Stimulated activated CD8-positive, alpha-beta memory T cell treated with anti-CD3 and anti-CD28 coated beads, Interleukin-7, amount 100 ng/mL, for 48 hours (primary cell): ENCODE data around the gene PTTG1.

Source experiments
- DNase-seq, 2 donors: peaks; one replicate each; pipeline ENCODE4 v3.0.0-alpha.2; 2020; ENCODE audit warnings: low read depth in 1 of 2; ENCODE audit errors: extremely low read depth in 1 of 2

Gene PTTG1

DNA sequence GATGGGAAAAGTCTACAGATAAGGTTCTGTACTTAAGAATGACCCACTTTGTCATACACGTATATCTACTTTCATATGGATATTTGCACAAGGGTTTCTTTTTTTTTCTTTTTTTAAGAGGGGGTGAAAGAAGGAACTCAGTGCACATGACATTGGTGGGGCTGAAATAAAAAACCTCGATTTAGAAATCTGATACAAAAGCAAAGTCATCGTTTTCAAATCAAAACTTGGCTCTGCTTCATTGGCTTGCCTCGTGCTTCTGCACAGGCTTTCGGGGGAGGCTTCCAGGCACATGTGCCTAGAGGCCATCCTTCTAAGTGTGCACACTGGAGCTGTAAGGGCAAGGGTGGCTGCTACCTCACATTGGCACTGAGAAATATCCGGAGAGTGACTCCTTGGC is 31.1 kb downstream of the PTTG1 start:
- DNase-seq, result no peak

- DNase-seq, result no peak
These were observed 32.1 kb downstream of the PTTG1 start for GRCh38 chr5:160453751-160454150.

GRCh38 chr5:160455600-160455999 is 33.9 kb downstream of the PTTG1 start:
- no peak for DNase-seq

DNA sequence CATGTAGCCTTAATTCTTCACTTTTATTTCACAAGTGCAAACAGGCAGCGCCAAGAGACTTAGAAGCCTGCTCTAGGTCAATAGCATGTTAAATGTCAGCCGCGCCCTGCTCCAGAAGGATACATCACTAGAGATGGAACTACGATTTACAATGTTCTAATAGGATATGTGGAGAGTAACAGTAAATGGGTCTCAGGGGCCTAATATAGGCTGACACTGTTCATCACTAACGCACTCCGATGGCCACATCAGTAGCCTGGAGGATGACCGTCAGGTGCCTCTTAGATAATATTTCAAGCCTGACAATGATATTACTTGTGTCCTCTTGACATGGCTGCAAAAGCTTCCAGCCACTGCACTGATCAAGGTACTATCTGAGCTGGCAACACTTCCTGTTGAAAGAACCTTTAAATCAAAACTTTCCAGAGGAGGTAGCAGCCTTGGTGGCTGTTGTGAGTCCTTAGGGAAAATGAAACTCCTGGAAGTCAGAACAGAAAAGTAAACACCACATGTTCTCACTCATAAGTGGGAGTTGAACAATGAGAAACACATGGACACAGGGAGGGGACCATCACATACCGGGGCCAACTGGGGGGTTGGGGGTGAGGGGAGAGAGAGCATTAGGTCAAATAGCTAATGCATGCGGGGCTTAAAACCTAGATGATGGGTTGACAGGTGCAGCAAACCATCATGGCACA is 35.0 kb downstream of the PTTG1 start:
- no peak for DNase-seq

- no peak for DNase-seq
These were observed 35.6 kb downstream of the PTTG1 start for GRCh38 chr5:160457252-160457651.

DNA sequence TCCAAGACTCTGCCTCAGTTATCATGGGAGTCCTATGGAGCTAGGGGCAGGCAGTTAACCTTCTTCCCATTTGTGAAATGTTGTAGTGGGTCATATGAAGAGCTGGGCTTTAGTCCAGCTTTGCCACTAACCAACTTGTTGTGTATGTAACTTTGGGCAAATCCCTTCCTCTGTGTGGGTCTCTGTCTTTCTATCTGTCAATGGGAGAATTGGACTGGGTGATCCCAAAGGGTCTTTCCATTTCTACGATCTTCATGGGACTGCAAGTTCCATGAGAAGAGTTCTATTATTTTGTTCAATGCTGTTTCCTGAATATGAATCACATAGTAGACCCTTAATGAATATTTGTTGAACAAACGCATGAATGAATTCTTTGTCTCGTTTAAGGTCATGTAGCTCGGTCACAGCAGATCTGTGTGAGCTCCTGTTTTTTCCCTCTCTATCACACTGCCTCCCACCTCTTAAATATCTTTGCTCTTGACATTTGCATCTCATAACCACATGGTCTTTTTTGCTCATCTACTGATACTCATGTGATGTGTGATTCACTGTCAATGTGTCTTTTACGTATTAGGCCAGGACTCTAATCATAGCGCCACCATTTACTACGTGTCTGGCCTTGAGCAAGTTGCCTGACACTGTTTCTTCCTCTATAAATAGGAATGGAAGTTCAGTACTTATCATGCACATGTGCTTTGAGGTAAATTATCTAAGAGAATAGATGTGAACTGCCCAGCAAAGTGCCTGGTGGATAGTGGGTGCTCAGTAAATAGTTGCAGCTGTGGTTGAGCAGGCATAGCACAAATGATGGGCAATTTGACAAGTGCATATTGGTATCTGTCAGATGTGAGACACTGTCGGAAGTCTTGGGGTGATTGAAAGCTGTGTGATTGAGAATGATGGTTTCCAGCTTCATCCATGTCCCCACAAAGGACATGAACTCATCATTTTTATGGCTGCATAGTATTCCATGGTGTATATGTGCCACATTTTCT is 37.4 kb downstream of the PTTG1 start:
- no peak for DNase-seq

- DNase-seq, result no peak
These were observed 38.9 kb downstream of the PTTG1 start for GRCh38 chr5:160460377-160461049.

- DNase-seq, result no peak
These were observed 39.7 kb downstream of the PTTG1 start for GRCh38 chr5:160461378-160461777.

DNA sequence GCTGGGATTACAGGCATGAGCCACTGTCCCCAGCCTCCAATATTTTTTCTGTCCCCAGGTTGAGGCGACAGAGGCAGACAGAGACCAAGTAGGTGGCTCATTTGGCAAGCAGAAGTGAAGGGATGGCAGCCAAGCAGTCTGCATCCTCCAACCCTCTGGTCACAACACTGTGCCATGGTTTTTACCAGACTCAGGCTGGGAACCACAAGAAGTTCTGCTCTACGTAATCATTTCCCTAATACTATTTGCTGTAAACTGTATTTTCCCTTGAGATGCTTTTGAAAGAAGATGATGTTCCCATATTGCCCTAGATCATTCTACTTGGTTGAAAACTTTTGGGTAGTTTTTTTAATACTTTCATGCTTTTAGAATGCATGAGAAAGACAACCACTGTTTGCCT is 40.5 kb downstream of the PTTG1 start:
- DNase-seq, result no peak

GRCh38 chr5:160463227-160463626 is 41.6 kb downstream of the PTTG1 start:
- DNase-seq, result no peak

DNA sequence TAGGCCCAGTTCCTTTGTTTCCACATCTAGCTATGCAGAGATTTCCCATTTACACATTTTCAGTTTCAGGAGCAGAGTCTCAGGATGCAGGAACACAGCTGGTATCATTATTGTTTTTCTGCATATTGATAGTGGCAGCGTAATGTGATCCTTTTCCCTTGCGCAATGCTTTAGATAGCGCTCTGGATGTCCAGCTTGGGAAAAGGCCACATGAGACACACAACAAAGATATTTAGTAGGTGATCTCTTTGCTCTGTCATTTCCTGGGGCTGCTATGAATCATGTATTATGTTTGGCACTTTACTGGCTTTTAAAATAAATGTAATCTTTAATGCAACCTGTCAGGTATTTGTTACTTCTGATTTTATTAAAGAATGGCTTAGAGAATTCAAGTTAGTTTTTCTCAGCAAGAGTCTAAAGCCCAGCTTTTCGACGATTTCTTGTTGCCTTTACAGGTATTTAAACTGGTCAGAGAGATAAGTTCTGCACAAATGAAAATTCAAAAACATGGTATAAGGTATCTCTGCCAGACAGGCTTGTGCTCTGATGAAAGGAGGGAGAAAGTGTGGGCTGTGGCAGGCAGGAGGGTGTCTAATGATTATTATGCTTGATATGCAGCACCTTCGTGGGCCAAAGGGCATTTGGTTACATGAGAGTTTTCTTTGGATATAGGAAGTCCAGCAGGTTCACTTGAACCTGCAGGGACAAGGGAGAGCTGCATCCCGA is 42.2 kb downstream of the PTTG1 start:
- no peak for DNase-seq

DNA sequence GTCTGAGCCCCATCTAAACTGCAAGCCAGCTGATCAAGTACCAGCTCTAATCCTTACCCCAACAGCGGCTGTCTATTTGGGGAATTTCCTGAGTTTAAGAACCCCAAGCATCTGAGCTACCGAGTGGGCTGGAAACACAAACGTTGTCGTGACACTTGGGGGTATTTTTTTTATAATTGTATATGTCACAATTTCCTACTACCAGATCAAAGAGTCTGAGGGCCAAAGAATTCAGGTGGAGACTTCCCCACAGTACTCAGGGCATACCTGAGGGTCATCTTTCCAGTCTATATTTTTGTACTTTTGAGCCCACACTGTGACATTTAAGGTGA is 42.8 kb downstream of the PTTG1 start:
- no peak for DNase-seq

DNA sequence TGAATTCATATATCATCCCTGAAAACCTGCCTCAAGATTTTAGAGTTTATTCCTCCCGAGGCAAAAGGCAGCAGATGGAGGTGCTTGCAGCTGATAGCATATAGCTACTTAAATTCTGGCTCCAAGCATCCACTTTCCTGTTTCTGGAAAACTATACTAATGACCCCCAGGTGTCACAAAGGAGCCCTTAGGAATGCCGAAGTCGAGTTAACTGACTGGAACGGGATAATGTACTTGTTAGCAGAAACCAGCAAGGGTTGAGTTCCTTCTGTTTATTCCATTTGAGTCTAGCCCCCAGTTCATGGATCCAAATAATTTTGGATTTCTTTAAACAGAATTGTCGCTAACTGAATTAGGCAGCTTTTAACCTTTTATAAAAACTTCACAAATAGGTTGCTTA is 44.5 kb downstream of the PTTG1 start:
- no peak for DNase-seq

DNA sequence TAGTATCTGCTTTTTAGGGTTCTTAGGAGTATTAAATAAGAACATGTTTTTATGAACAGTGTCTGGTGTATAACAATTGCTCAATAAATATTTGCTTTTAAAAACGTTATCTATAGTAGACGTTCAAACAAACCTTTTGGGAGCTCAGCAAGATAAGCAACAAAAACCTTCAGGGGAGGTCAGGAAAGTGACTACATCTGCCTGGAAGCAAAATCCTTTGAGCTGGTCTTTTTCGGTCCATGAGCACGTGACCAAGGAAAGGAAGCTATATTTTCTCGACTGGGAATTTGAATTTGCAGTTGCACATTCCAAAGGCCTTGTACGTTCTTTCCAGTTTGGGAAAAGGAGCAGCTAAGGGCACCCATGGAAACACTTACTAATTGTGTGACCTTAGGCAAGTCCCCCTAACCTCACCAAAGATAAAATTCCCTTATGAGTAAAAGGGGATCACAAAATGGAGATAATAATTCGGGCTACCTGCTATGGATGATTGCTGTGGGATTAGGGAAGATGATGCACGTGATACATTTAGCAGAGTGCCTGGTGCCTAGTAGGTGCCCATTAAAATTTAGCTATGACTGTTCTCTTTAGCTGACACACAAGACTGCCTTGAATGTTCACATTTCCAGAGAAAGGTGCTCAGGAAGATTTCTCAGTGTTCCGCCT is 45.4 kb downstream of the PTTG1 start:
- no peak for DNase-seq

DNA sequence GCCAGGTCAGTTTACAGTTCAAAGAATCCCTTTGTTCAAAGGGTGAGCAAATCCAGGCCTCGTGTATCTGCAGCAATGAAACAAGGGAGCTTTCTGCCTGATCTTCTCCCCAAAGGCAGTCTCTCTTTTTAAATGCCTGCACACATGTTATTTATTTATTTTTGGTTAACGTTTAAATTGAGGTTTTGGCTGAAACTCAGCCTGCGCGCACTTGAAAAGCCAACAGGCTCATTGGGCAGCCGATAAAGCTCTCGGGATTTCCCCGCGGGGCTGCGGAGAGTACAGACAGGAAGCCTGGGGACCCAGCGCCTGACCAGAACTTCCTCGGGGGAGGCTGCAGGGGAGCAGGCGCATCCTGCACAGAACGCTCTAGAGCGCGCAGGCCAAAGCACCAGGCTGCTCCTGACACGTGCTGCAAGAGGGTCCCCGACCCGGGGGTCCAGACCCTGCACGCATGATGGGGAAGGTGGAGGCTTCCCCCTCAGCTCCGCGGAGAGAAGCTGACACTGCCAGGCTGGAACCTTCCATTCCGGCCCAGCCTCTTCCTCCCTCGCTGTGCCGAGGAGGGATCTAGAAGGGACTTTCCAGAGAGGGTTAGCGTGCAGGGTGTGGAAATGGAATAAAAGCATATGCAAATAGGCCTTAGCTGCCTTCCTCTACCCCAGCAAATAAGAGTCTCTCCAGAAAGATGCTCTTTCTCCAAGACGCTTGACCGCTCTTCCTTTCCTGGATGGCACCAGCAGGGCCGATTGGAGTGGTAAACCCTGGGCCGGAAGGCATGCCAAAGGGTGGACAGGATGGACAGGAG is 46.1 kb downstream of the PTTG1 start:
- peak; percentile 85 to 86 for DNase-seq

- DNase-seq, result no peak
These were observed 46.8 kb downstream of the PTTG1 start for GRCh38 chr5:160468363-160468975.

DNA sequence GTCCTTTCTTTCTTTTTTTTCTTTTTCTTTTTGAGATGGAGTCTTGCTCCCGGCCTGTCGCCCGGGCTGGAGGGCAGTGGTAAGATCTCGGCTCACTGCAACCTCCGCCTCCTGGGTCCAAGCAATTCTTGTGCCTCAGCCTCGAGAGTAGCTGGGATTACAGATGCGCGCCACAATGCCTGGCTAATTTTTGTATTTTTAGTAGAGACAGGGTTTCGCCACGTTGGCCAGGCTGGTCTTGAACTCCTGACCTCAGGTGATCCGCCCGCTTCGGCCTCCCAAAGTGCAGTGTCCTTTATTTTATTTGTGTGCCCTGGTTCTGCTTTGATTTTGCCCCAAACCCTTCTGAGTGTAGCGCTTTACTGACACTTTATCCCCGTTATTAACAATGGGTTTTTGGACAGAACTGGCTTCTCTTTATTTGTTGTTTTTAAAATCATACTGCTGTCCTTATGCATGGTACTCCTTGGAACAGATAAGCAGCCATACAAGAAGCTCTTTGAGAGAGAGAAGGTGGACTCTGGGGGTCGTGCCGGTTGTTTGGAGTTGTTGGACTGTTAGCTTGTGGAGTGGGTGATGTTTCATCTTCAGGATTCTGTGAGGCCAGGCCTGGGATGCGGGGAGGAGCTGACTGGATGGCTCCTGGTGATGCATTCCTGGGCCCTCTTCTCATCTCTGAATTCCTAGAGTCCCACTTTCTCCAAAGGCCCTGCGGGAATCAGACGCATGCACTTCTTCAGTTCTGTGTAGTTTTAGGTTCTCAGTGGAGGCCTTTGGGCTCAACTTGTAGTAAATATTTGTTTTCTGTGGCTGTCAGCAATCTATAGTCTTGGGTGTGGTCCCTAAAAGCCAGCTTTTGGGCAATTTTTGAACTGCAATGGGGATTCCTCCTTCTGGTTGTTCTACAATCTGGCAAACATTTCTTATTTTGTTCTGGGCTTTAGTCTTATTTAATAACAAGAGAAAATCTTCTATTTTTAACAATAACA is 47.8 kb downstream of the PTTG1 start:
- DNase-seq, result no peak
